NCI-H510A treated with DMSO at 0.1 percent for 48 hours (cell line): Measurements from ENCODE around the gene CTBP1.
A peak's percentile ranks its signal among the peaks of the same experiment; 100 is the strongest.

Experiments
- DNase-seq: peaks from one replicate; lab custom pipeline; 2025; lab: John Stamatoyannopoulos, UW

The CTBP1 gene

DNA sequence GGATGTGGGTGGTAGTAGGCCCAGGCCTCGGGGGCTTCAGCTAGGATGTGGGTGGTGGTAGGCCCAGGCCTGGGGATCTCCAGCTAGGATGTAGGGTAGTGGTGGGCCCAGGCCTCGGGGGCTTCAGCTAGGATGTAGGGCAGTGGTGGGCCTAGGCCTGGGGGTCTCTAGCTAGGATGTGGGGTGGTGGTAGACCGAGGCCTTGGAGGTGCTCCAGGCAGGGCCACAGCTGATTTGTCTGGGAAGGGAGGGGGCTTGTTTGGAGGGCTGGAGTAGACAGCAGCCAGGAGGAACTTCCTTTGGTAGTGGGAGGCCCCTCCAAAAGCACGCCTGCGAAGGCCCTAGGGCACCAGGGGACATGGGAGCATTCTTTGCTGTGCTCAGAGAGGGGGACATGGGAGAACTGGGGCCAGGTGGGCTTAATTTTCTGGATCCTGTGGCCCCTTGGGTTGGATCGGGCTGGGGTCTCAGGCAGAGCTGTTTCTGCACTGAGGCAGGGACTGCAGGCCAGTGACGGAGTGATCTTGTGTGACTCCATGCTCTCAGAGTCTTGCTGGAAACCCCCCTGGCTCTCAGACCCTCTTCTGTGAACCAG lies 73.2 kb downstream of the CTBP1 start:
- no peak for DNase-seq

DNA sequence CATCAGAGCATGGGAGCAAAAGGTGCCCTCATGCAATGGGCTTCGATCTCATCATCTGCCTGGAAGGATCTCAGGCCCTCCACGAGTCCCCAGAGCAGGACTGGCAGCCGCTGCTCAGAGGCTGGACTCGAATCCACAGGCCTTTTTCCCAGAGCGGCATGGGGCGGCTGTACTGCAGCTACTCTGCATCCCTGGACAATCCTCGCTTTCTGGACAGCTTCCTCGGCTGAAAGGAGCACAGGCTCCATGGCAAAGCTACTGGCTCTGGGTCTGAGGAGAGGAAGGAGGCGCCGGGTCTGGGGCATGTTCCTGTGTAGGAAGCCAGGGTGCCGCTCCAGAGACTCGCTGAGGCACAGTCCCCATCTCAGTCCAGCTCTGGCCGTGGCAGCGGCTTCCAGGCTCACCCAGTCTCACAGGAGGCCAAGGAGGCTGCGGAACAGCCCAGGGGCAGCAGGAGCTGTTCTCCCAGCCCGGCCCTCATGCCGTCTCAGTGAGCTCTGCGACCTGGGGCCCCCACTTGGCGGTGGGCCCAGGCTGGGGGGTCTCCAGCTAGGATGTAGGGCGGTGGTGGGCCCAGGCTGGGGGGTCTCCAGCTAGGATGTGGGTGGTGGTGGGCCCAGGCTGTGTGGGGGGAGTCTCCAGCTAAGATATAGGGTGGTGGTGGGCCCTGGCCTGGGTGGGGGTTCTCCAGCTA lies 73.8 kb downstream of the CTBP1 start:
- no peak for DNase-seq

DNA sequence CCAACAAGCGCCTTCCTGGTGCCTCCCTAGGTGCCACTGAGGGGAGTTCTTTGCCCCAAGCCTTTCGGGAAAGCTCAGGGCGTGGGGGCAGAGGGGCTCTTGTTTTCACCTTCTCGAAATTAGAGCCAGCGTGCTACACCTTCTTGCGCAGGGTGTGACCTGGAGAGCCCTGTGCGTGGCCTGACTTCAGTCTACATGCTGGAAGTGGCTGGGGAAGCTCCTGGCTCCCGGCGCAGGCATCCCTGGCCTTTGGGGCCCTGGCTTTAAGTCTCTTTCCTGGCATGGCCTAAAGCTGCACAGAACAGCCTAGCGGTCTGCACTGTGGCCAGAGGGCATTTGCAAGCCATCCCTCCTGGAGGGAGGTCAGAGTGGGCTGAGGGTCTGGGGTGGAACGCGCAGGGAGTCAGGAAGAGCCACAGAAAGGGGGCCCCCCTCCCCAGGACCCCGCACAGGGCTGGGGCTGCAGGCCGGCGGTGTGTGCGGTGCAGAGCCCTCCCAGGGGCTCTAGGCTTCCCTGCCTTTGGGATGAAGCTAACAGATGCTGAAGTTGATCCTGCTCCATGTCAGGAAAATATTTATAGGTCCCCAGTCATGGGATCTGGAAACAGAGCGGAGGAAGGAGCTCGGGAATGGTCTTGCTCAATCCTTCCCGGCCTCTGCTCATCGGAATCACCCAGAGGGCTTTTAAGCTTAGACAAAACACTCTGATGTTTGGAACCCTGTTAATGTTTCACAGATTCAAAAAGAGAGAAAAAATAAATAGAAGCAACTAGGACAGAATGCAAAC lies 75.8 kb downstream of the CTBP1 start:
- DNase-seq, result no peak

DNA sequence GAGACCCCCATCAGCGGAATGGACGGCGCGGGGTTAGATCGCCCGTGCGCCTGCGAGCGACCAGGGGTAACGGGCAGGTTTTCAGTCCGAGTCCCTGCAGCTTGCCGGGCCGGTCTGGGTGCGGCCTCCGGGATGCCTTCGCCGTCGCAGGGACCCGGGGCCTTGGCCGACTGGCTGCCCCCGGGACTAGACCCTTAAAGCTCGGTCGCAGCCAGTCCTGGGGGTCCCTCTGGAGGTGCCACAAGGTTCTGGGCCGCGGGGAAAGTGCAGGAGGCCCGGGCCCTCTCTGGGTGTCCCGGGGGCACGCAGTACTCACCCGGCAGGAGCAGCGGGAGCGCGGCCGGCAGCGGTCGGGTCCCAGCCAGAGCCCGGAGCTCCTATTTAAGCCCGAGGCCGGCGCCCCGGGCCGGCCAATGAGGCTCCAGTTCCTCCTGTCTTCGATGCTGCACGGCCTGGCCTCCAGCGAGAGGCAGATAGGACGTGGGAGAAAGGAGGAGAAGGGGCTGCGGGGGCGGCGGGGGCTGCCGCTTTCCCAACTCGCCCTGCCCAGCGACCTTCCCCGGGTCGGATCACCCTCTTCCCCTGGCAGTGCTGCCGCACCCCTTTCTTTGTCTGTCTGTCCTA lies 76.6 kb downstream of the CTBP1 start, which contains the start of gene SPON2:
TSS of gene SPON2 (minus strand) at position 356 of the 624 bp plus-strand sequence.
- no peak for DNase-seq

DNA sequence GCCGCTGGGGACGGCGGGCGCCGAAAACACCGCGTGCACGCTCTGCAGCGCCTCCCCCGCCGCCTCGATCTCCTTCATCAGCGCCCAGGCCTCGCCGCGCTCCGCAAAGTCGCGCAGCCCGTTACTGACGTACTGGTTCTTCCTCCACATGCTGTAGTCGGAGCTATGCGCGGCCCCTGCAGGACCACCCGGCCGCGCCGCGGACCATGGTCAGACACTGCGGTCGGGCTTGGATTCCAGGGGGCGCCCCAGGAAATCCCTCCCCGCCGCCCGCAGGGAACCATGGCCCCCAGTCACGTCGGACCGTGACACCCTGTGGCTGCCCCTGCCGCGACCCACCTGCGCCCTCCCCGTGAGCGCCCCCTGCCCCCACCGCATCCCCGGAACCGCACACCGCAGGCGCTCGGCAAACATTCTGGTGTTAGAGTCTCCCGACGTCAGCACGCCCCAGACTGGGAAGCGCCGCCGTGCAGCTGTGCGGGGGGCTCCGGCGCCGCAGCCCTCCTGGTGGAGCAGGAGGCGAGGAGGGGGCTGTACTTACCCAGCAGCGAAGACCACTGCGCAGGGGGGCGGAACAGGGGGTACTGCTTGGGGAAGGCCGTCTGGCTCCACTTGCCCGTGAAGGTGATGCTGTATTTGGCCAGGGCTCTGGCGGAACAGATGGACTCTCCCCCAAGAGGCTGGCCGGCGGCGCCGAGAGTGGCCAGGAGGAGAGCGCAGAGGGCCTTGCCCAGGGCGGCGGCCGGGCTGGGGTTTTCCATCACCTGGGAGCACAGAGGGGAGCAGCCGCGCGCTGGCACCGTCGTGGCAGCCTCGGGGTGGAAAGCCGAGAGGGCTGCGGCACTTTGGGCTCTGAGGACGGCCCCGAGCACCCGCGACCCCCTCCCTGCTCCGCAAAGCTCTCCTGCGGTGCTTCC lies 77.4 kb downstream of the CTBP1 start:
- DNase-seq, result no peak

DNA sequence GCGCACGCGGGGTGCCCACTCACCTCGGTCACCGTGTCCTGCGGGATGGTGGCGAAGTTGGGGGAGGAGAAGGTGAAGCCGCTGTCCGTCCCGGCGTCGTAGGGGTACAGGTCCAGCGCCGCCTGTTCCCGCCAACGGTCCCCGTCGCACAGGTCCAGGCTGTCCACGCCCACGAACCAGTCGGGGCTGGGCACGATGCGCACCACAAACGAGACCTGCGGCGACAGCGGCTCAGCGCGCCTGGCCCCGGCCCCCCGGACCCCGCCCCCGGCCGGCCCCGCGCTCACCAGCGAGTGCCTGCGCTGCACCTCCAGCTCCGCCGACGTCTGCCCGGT lies 78.0 kb downstream of the CTBP1 start:
- no peak for DNase-seq

DNA sequence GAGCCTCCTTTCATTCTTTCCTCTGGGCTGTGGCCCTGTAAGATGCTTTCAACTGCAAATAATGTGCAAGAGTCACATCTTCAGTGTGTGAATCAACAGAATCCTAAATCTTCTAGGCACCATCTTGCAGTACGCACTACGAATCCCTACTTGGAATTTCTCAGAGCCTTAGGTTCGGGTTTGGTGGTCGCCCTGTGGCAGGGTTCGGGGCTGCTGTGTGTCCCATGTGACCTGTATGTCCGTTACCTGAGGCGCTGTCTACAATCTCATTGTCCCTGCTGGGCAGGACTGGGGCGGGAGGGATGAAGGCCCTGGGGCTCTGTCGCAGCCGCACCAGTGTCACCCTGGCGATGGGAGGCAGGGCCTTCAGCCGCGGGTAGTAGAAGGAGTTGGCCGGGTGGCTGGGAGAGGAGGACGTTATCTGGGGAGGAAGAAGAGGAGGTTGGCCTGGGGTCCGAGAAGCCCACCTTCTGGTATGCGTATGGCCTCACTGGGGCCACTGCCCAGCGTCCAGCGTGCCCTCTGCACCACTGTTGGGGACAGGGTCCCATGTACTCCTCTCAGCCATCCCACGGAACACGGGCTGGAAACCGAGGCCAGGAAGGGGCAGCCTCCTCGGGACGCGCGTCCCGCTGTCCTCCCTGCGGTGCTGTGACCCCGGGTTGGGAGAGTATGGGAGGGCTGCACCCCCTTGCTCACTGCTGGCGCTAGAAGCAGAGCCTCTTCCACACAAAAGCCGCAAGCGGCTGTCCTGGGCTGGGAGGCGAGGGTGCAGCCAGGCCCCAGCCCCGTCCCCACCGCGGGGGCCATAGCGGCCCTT lies 78.6 kb downstream of the CTBP1 start:
- DNase-seq, result no peak

- DNase-seq, result no peak
Observed at GRCh38 chr4:1169691-1170096, 79.2 kb downstream of the CTBP1 start.

- no peak for DNase-seq
Observed at GRCh38 chr4:1169171-1169671, 79.7 kb downstream of the CTBP1 start.

DNA sequence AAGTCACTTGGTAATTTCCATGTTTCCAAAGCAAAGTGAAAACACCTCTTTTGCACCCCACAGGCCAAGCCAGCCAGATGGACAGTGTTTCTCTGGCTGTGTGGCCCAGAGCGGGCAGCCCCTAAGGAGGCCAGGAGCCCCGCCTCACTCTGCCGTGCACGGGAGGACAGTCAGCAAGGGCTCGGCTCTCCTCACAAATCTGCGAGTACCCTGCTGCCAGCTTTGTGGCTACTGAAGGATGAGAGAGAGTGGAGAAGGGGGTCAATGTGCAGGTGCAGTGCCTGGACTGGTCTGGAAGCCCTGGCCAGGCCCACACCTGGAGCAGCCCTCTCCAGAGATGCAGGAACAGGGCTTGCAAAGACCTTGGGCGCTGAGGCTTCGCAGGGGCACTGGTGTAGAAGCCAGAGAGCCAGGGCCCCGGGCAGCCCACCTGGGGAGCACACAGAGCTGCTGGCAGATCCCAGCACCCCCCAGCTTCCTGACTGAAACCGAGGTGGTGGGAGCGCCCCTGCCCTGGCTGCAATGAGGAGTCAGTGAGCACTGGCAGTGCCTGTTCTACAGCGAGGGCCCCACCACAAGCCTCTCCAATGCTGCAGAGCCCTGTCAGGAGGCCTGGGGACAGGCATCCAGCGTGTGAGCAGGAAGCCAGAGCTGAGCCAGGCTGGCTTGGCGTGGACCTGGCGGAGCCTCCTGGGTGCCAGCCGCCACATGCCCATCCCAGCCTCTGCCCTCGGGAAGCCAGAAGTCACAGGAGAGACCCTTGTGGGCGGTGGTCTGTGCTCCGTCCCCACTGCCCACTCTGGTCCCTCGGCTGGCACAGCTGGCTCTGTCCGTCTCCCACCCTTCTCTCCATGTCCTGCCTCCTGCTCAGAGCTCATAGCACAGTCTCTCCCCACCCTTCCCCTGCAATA lies 80.5 kb downstream of the CTBP1 start:
- DNase-seq, result no peak

GRCh38 chr4:1167244-1167949 lies 81.5 kb downstream of the CTBP1 start:
- peak; percentile 45 for DNase-seq

- DNase-seq, result no peak
Observed at GRCh38 chr4:1166509-1167243, 82.3 kb downstream of the CTBP1 start.

DNA sequence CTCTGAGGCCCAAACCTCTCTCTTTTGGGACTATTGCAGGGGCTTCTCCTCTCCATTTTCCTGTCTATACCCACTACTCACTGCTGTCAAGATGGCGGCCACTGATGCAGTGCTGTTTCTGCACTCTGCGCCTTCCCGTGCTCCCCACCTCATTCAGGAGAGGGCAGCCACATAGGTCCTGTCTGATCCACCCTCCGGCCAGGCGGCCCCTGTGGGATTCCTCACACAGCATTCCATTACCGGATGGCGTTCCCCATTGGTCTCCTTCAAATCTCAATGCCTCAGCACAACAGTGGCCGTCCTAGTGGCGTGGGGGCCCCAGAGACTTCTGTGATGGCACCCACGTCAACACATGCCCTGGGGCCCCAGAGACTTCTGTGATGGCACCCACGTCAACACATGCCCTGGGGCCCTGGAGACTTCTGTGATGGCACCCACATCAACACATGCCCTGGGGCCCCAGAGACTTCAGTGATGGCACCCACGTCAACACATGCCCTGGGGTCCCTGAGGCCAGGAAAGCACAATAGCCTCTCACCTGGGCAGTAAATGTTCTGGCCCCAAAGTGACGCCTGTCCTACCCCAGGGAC lies 83.9 kb downstream of the CTBP1 start:
- no peak for DNase-seq

DNA sequence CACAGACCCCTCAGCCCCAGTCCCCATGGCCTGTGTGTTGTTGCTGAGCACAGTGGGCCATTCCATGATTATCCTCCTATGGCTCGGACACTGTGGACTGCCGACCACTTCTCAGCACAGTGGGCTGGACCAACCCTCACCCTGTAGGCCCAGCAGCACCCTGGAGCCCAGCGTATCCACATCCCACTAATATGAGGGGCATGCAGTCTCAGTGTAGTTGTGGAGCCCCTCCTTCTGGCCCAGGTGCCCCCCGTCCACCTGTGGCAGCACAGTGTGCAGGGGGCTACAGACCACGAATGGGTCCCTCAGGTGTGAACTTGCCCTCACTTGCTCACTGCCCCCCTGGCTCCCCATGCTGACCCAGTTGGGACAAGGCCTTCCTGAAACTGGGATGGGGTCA lies 84.5 kb downstream of the CTBP1 start:
- DNase-seq, result no peak

- DNase-seq, result no peak
Observed at GRCh38 chr4:1164040-1164439, 84.9 kb downstream of the CTBP1 start.
